ENCODE data around the gene DTD1.

DTD1 gene

GRCh38 chr20:18587665-18588573 is at the start of gene DTD1:
Gene DTD1, plus strand, starts transcription at chr20:18588054. Its CDS starts 19 bp downstream, at chr20:18588073.
- Histone ChIP-seq H3K4me3 (ENCODE audit: low read depth in 1 of 2, low read length in 2 of 2) (peak within 1 kb of the TSS; percentile 85 to 90), H3K4me1 (ENCODE audit: control insufficient read depth in 1 of 2, insufficient read depth in 2 of 2, low read length in 2 of 2) (peaks cover 4 to 11% of the 10 kb centered on the region in 2 donors), H3K27ac (ENCODE audit: low read length) (no peak within 1 kb of the TSS), H3K36me3 (ENCODE audit: control insufficient read depth in 1 of 2, insufficient read depth in 2 of 2, low read length in 2 of 2) (no peaks in the 10 kb centered on the region), H3K9me3 (ENCODE audit: control insufficient read depth in 1 of 2, low read length in 2 of 2) (no peaks in the 10 kb centered on the region), H3K27me3 (ENCODE audit: low read depth, low read length) (no peaks in the 10 kb centered on the region)

- H3K4me1 ChIP-seq (ENCODE audit: control insufficient read depth in 1 of 2, insufficient read depth in 2 of 2, low read length in 2 of 2) = no peaks in the 10 kb centered on the region
- H3K4me3 ChIP-seq (ENCODE audit: low read depth in 1 of 2, low read length in 2 of 2) = no peak overlapping the region
- no peaks in the 10 kb centered on the region for H3K9me3 ChIP-seq (ENCODE audit: control insufficient read depth in 1 of 2, low read length in 2 of 2)
- H3K27me3 ChIP-seq (ENCODE audit: low read depth, low read length) = no peaks in the 10 kb centered on the region
- no peak overlapping the region for H3K27ac ChIP-seq (ENCODE audit: low read length)
- H3K36me3 ChIP-seq (ENCODE audit: control insufficient read depth in 1 of 2, insufficient read depth in 2 of 2, low read length in 2 of 2) = peaks cover 29 to 66% of the 10 kb centered on the region in 2 donors
Measured at GRCh38 chr20:18541741-18542140, 46.1 kb upstream of the DTD1 start.

GRCh38 chr20:18543216-18543615 is 44.6 kb upstream of the DTD1 start:
- no peaks in the 10 kb centered on the region for H3K9me3 ChIP-seq (ENCODE audit: control insufficient read depth in 1 of 2, low read length in 2 of 2)
- H3K4me1 ChIP-seq (ENCODE audit: control insufficient read depth in 1 of 2, insufficient read depth in 2 of 2, low read length in 2 of 2) = no peaks in the 10 kb centered on the region
- H3K36me3 ChIP-seq (ENCODE audit: control insufficient read depth in 1 of 2, insufficient read depth in 2 of 2, low read length in 2 of 2) = peaks cover 37 to 71% of the 10 kb centered on the region in 2 donors
- no peak overlapping the region for H3K4me3 ChIP-seq (ENCODE audit: low read depth in 1 of 2, low read length in 2 of 2)
- no peak overlapping the region for H3K27ac ChIP-seq (ENCODE audit: low read length)
- no peaks in the 10 kb centered on the region for H3K27me3 ChIP-seq (ENCODE audit: low read depth, low read length)

- no peaks in the 10 kb centered on the region for H3K27me3 ChIP-seq (ENCODE audit: low read depth, low read length)
- H3K36me3 ChIP-seq (ENCODE audit: control insufficient read depth in 1 of 2, insufficient read depth in 2 of 2, low read length in 2 of 2) = peaks cover 37 to 71% of the 10 kb centered on the region in 2 donors
- H3K27ac ChIP-seq (ENCODE audit: low read length) = no peak overlapping the region
- H3K4me1 ChIP-seq (ENCODE audit: control insufficient read depth in 1 of 2, insufficient read depth in 2 of 2, low read length in 2 of 2) = no peaks in the 10 kb centered on the region
- no peak overlapping the region for H3K4me3 ChIP-seq (ENCODE audit: low read depth in 1 of 2, low read length in 2 of 2)
- H3K9me3 ChIP-seq (ENCODE audit: control insufficient read depth in 1 of 2, low read length in 2 of 2) = no peaks in the 10 kb centered on the region
Measured at GRCh38 chr20:18543932-18544331, 43.9 kb upstream of the DTD1 start.

GRCh38 chr20:18545566-18545965 is 42.3 kb upstream of the DTD1 start:
- Histone ChIP-seq H3K9me3 (ENCODE audit: control insufficient read depth in 1 of 2, low read length in 2 of 2) (no peaks in the 10 kb centered on the region), H3K4me1 (ENCODE audit: control insufficient read depth in 1 of 2, insufficient read depth in 2 of 2, low read length in 2 of 2) (no peaks in the 10 kb centered on the region), H3K27ac (ENCODE audit: low read length) (no peak overlapping the region), H3K27me3 (ENCODE audit: low read depth, low read length) (no peaks in the 10 kb centered on the region), H3K36me3 (ENCODE audit: control insufficient read depth in 1 of 2, insufficient read depth in 2 of 2, low read length in 2 of 2) (peaks cover 40 to 71% of the 10 kb centered on the region in 2 donors), H3K4me3 (ENCODE audit: low read depth in 1 of 2, low read length in 2 of 2) (no peak overlapping the region)

GRCh38 chr20:18548465-18548864 is 39.4 kb upstream of the DTD1 start:
- H3K27me3 ChIP-seq (ENCODE audit: low read depth, low read length) = no peaks in the 10 kb centered on the region
- no peaks in the 10 kb centered on the region for H3K4me1 ChIP-seq (ENCODE audit: control insufficient read depth in 1 of 2, insufficient read depth in 2 of 2, low read length in 2 of 2)
- H3K4me3 ChIP-seq (ENCODE audit: low read depth in 1 of 2, low read length in 2 of 2) = no peak overlapping the region
- peaks cover 40 to 58% of the 10 kb centered on the region in 2 donors for H3K36me3 ChIP-seq (ENCODE audit: control insufficient read depth in 1 of 2, insufficient read depth in 2 of 2, low read length in 2 of 2)
- no peaks in the 10 kb centered on the region for H3K9me3 ChIP-seq (ENCODE audit: control insufficient read depth in 1 of 2, low read length in 2 of 2)
- H3K27ac ChIP-seq (ENCODE audit: low read length) = no peak overlapping the region

GRCh38 chr20:18553746-18554145 is 34.1 kb upstream of the DTD1 start:
- H3K9me3 ChIP-seq (ENCODE audit: control insufficient read depth in 1 of 2, low read length in 2 of 2) = no peaks in the 10 kb centered on the region
- no peak overlapping the region for H3K4me3 ChIP-seq (ENCODE audit: low read depth in 1 of 2, low read length in 2 of 2)
- no peaks in the 10 kb centered on the region for H3K27me3 ChIP-seq (ENCODE audit: low read depth, low read length)
- no peaks in the 10 kb centered on the region for H3K4me1 ChIP-seq (ENCODE audit: control insufficient read depth in 1 of 2, insufficient read depth in 2 of 2, low read length in 2 of 2)
- H3K27ac ChIP-seq (ENCODE audit: low read length) = no peak overlapping the region
- H3K36me3 ChIP-seq (ENCODE audit: control insufficient read depth in 1 of 2, insufficient read depth in 2 of 2, low read length in 2 of 2) = peaks cover 45 to 54% of the 10 kb centered on the region in 2 donors

GRCh38 chr20:18566892-18567738 is 20.7 kb upstream of the DTD1 start, which contains the start of gene SMIM26:
Gene SMIM26, plus strand, starts transcription at chr20:18567432. Its CDS starts 47 bp downstream, at chr20:18567479.
- Histone ChIP-seq H3K9me3 (ENCODE audit: control insufficient read depth in 1 of 2, low read length in 2 of 2) (no peaks in the 10 kb centered on the region), H3K4me3 (ENCODE audit: low read depth in 1 of 2, low read length in 2 of 2) (peak within 1 kb of the TSS; percentile 75 to 93), H3K27me3 (ENCODE audit: low read depth, low read length) (no peaks in the 10 kb centered on the region), H3K36me3 (ENCODE audit: control insufficient read depth in 1 of 2, insufficient read depth in 2 of 2, low read length in 2 of 2) (peaks cover 13 to 20% of the 10 kb centered on the region in 2 donors), H3K4me1 (ENCODE audit: control insufficient read depth in 1 of 2, insufficient read depth in 2 of 2, low read length in 2 of 2) (peaks cover 0 to 3% of the 10 kb centered on the region in 2 donors), H3K27ac (ENCODE audit: low read length) (peak within 1 kb of the TSS; percentile 94)

- Histone ChIP-seq H3K4me1 (ENCODE audit: control insufficient read depth in 1 of 2, insufficient read depth in 2 of 2, low read length in 2 of 2) (peaks cover 0 to 3% of the 10 kb centered on the region in 2 donors), H3K27ac (ENCODE audit: low read length) (peak overlapping the region; percentile 94), H3K36me3 (ENCODE audit: control insufficient read depth in 1 of 2, insufficient read depth in 2 of 2, low read length in 2 of 2) (peaks cover 10 to 16% of the 10 kb centered on the region in 2 donors), H3K9me3 (ENCODE audit: control insufficient read depth in 1 of 2, low read length in 2 of 2) (no peaks in the 10 kb centered on the region), H3K4me3 (ENCODE audit: low read depth in 1 of 2, low read length in 2 of 2) (peak overlapping the region; percentile 75 to 93), H3K27me3 (ENCODE audit: low read depth, low read length) (no peaks in the 10 kb centered on the region)
Measured at GRCh38 chr20:18567739-18568091, 20.1 kb upstream of the DTD1 start.

- H3K27ac ChIP-seq (ENCODE audit: low read length) = no peak overlapping the region
- no peak overlapping the region for H3K4me3 ChIP-seq (ENCODE audit: low read depth in 1 of 2, low read length in 2 of 2)
- peaks cover 10 to 12% of the 10 kb centered on the region in 2 donors for H3K36me3 ChIP-seq (ENCODE audit: control insufficient read depth in 1 of 2, insufficient read depth in 2 of 2, low read length in 2 of 2)
- peaks cover 0 to 3% of the 10 kb centered on the region in 2 donors for H3K4me1 ChIP-seq (ENCODE audit: control insufficient read depth in 1 of 2, insufficient read depth in 2 of 2, low read length in 2 of 2)
- no peaks in the 10 kb centered on the region for H3K27me3 ChIP-seq (ENCODE audit: low read depth, low read length)
- H3K9me3 ChIP-seq (ENCODE audit: control insufficient read depth in 1 of 2, low read length in 2 of 2) = no peaks in the 10 kb centered on the region
Measured at GRCh38 chr20:18571009-18571408, 16.8 kb upstream of the DTD1 start.

- no peak overlapping the region for H3K27ac ChIP-seq (ENCODE audit: low read length)
Measured at GRCh38 chr20:18571578-18571977, 16.3 kb upstream of the DTD1 start.

More at GRCh38 chr20:18571578-18571977, 16.3 kb upstream of the DTD1 start:
- Histone ChIP-seq H3K4me1 (ENCODE audit: control insufficient read depth in 1 of 2, insufficient read depth in 2 of 2, low read length in 2 of 2) (peaks cover 0 to 3% of the 10 kb centered on the region in 2 donors), H3K4me3 (ENCODE audit: low read depth in 1 of 2, low read length in 2 of 2) (no peak overlapping the region), H3K36me3 (ENCODE audit: control insufficient read depth in 1 of 2, insufficient read depth in 2 of 2, low read length in 2 of 2) (peaks cover 10 to 12% of the 10 kb centered on the region in 2 donors), H3K9me3 (ENCODE audit: control insufficient read depth in 1 of 2, low read length in 2 of 2) (no peaks in the 10 kb centered on the region), H3K27me3 (ENCODE audit: low read depth, low read length) (no peaks in the 10 kb centered on the region)
